Suprapubic skin (tissue), 4 donors: ENCODE measurements around the gene IRF2BPL.

ENCODE experiments used
- CTCF ChIP-seq, 2 donors: fragments of 200-600 bp in 1 of 2; fragments of 450-650 bp in 1 of 2; sonication (generic) in 1 of 2; IDR thresholded peaks; one replicate each; pipeline ENCODE4 v1.5.1; 2016 to 2019; ENCODE audit warnings: antibody characterized with exemption in 2 of 2, mild to moderate bottlenecking in 1 of 2, moderate library complexity in 1 of 2
- POLR2A ChIP-seq, 2 donors: fragments of 450-650 bp; IDR thresholded peaks; one replicate each; pipeline ENCODE4 v1.6.1; 2017; ENCODE audit warnings: antibody characterized with exemption in 2 of 2, mild to moderate bottlenecking in 2 of 2, moderate library complexity in 2 of 2
- POLR2AphosphoS5 ChIP-seq, 3 donors: sonication (generic); formaldehyde crosslinking; IDR thresholded peaks; one replicate each; pipeline ENCODE4 v1.6.1; 2017; ENCODE audit warnings: antibody characterized with exemption in 3 of 3

GRCh38 chr14:77043177-77043983, 14.9 kb upstream of the IRF2BPL start:
- TF ChIP-seq POLR2AphosphoS5 (IDR thresholded peaks at IDR 0.05) (peak in 2 of 3 donors; percentile 87 to 99), POLR2A (IDR thresholded peaks at IDR 0.05) (no peak), CTCF (IDR thresholded peaks at IDR 0.05) (no peak)
